Stimulated activated CD4-positive, alpha-beta T cell treated with anti-CD3 and anti-CD28 coated beads, Interleukin-1b, Interleukin-23, amount 100 ng/mL, for 24 hours (primary cell): ENCODE results near the gene SPAAR.
"Not testable (repeated sequence)": the region's sequence is repeated elsewhere in the genome, so short reads cannot be mapped to it uniquely, and the experiment has no call there.

ENCODE experiments used
- DNase-seq, 4 experiments: peaks; one replicate each; pipeline ENCODE4 v3.0.0-alpha.2; 2020; ENCODE audit warnings: low read depth in 4 of 4, low spot score in 1 of 4

SPAAR gene, protein sequence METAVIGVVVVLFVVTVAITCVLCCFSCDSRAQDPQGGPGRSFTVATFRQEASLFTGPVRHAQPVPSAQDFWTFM

DNA sequence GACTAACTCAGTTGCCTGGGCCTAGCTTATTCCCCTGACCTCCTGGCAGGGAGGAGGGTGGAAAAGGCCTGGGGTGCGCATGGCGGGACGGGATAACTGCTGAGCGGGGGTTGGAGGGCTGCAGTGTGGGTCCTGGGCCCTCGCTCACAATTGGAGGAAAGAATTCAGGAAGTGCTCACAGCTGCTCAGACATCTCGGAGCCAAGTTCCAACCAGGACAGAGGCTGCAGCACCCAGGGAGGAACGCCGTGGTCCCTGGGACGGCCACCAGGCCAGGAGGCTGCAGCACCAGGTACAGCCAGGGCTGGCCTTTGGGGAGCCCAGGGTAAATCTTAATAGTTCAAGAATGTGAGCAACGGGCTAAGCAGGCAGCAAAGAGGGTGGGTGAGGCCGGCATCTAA is at the start of gene SPAAR:
TSS of gene SPAAR (plus strand) at position 217 of the 400 bp plus-strand sequence. CDS start 974 bp downstream, outside the sequence.
- DNase-seq, result no peak

DNA sequence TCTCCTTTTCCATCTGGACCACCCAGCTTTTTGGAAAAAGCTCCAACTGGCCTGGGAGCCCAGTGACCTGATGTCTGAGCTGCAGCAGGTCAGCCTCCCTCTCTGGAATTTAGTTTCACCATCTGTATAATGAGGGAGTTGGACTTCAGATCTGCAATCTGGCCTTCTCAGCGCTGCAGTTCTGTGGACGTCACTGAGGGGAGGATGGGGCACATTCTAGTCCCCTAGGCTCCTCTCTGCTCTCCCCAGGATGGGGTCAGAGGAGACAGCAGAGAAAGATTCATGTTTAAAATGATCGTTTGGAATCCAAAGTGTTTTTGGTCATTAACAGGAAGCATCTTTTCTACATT is 49.3 kb upstream of the SPAAR start:
- no peak for DNase-seq

DNA sequence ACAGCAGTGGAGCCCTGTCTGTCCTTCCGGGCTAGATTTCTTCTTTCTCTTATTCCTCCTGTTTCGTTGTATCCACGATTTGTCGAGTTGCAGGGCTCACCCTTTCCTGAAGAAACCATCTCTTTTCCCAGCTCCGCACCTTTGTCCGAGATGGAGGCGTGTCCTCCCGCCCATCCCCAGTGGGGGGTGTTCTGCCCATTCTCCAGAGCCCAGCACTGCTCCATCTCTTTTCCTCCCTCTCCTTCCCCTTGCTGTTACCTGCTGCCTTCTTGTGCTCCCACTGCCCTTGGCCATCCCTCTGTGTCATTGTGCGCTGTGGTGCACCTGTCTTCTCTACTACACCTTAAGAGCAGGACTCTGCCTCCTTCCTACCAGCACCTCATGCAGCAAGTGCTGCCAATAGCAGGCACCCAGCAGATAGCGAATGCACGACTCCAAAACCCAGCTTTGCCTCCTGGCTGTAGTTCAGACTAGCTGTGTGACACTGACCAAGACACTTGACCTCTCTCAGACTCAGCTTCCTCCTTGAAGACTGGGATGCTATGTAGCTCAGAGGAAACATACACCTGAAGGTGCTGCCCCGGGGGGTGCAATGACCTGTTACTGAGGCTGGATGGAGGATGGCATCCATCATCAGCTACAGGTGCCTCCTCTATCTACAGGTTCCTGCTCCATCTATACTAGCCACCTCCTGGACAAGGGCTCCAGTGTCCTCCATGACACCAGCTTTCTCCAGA is 48.0 kb upstream of the SPAAR start:
- DNase-seq, result no peak

DNA sequence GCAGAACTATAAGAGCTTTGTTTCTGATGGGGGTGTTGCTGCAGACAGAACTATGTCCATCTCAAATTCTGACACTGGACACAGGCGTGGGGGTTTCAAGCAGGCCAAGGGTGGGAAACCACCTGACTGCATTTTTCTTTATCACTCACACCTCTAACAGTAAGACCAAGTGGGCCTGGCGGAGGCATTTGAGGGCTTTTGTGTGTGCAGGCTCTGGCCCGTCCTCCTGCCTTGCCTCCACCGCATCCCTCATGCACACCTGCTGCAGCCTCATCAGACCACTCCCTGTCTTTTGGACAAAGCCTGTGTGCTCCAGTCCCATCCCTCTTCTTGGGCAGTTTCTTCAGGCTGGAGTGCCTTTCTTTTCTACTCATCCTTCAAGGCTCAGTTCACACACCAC is 47.0 kb upstream of the SPAAR start:
- DNase-seq, result no peak

DNA sequence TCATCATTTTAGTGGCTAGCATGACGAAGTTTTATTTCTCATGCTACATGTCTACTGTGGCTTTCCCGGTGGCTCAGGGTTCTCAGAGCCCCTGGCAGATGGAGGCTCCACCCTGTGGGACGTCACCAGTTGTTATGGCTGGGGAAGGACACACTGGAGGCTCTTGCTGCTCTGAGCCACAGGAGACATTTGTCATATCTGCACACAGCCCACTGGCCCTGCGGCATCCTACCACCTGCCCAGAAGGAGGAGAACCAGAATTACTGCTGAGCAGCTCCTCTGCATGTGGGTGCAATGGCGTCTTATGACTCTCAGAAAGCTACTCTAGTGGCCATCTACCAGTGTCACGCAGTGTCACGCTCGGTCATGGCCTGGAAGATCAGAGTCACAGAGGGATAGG is 45.7 kb upstream of the SPAAR start:
- DNase-seq, result no peak

DNA sequence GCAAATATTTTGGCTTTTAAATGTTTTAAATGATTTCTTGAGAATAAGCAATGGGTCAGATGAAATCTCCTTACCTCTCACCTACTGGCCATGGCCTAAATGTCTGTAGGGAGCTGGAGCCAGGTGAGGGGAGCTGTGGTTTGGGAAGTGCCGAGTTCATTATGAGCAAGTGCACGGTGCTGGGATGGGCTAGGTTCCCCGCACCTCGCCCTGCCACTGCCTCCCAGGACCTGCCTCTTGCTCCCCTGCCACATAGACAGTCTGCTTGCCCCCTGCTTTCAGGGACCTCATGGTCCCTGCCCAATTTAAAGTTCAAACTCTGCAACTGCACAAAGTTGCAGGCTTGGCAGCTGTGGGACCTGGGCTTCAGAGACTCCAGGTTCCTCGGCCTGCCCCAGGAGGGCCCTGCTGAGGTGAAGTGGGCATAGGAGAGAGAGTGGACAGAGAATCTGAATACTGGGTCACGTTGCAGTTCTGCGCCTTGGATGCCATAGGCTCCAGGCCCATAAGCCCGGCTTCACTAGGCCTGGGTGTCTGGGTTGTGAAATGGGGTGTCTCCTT is 44.5 kb upstream of the SPAAR start:
- DNase-seq, result no peak

DNA sequence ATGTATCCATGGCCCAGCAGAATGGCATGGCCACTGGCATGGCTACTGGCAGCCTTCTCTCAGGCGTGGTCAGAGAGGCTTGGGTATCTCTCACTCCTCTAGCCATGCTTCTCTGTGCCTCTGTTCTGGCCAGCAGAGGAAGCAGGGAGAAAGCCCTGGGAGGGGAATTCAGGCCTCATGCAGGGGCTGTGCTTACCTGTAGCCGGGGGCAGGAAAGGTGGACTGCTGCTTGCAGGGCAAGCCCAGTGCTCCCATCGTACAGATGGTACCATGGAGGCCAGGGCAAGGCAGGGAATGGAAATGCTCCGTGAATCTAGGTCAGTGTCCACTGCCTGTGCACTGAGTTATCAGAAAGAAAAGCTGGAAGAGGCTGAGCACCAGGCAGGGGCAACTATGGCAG is 41.8 kb upstream of the SPAAR start:
- DNase-seq, result no peak

DNA sequence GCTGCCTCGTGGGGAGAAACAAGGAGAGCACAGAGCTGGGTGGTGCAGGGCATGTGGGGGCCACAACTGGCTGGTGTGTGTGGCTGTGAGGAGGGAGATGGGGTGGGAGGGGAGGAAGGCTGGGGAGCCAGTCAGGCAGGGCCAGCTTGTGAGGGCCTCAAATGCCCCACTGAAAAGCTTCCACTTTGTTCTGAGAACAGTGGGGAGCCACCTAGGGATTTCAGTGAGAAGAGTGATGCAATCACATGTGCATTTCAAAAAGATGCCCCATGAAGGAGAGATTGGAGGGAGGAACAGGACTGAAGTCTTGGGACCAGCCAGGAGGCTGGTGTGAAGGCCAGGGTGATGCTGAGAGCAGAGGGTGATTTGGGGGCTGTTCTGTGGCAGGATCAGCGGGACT is 40.4 kb upstream of the SPAAR start:
- no peak for DNase-seq

DNA sequence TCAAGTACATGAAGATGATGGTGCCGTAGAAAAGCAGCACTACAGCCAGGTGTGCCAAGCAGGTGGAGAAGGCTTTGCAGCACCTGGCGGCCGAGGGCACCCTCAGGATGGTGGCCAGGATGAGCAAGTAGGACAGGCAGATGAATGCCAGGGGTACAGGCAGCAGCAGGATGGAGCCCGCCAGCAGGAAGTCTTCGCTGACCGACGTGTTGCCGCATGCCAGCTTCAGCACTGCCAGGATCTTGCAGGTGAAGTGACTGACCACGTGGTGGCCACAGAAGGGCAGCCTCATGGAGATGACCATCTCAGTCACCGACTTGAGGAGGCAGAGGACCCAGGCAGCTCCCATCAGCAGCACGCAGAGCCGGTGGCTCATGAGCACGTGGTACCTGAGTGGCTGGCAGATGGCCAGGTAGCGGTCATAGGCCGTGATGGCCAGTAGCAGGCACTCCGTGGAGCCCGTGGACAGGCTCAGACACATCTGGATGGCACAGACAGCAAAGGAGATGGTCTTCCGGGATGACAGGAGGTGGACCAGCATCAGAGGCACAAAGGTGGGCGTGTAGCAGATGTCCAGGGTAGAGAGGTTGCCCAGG is 39.6 kb upstream of the SPAAR start:
- DNase-seq, result no peak

DNA sequence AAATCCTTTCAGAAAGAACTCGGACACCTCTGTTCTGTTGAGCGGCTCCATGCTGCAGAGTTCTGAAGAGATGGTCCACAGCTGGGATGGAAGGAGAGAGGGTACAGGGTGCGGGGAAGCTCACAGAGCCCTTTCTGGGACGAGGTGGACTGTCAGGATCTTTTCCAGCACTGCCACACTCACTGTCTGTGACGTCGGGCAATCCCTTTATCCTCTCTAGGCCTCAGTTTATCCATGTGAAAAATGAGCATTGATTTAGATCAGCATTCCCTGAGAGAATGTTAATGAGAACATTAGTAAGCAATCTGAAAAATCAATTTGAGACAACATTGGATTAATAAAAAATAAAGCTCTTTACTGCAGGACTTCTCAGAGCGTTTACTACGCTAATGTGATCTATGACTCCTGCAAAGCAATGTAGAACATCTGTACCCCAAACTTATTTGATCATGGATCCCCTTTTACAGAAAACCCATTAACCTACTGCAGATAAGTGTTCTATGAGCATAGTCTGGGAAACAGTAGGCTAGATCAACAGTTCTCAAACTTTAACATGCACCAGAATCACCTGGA is 38.9 kb upstream of the SPAAR start, which contains the start of gene OR13J1:
TSS of gene OR13J1 (minus strand) at position 51 of the 573 bp plus-strand sequence. CDS start at position 51, 0 bp downstream.
- no peak for DNase-seq

DNA sequence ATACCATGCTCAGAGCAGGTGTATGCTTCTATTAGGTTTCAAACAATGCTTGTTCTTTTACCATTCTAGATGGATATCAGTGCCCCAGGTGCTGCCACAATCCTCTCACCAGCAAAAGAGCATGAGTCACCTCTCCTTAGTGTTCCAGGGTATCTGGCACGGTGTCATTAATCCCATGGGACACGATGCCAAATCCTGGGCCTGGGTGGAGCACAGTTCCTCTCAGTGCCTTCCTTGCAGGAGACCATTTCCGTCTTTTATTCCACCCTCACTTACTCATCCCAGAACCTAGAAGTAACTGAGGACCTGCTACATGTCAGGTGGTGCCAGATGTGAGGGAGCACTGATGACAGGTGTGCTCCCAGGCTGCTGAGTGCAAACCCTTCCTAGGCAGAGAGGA is 37.7 kb upstream of the SPAAR start:
- no peak for DNase-seq

DNA sequence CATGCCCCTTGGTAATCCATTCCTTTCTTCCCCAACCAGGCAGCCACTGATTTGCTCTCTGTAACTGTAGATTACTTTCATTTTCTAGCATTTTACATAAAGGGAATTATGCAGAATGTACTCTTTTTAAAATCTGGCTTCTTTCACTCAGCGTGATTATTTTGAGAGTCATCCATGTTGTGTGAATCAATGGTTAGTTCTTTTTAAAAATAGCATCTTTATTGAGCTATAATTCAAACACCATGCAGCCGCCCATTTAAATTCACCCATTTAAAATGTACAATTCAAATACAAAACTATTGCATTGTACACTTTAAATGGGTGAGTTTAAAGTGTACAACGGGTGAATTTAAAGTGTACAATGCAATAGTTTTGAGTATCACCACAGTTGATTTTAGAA is 36.8 kb upstream of the SPAAR start:
- DNase-seq, result no peak

DNA sequence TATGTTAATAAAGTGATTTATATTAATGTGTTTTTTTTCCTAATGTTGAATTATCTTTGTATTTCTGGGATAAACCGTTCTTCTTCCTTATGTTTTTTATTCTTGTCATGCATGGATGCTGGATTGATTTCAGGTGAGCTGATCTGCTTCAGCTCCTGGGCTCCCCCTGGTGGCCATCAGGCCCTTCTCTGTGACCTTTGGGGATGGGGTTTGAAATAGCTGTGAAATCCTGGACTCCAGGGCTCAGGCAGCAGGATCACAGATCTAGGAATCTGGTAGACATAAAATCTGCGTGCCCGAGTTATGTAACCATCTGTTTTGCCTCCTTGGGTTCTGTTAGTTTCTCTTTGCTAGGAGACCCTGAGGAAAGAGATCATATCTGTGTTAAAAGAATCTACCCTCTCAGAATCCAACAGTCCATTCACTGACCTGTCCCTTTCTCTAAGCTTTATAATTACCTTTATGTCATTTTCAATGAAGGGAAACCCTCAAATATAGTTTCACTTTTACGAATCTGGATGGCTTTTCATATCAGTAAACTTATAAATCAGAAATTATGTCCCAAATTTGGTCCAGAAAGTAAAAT is 26.9 kb upstream of the SPAAR start:
- DNase-seq, result peak; percentile 62 to 76 (median 72)

DNA sequence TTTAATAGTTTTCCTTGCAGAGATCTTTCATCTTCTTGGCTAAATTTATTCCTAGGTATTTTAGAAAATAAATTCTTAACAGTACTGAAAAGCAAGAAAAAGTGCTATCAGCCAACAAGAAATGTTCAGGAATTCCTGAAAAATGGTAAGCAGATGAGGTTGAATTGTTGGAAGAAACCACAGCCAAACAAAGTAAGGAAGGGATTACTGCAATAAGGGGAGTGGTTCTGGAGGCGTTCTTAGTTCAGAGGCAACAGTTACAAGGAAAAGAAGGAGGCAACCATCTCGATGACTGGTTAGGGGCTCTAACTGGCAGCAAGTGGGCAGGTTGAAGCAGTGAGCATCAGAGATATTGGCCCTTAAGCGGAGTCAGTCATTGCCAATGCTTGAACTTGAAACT is 26.3 kb upstream of the SPAAR start:
- no peak for DNase-seq

DNA sequence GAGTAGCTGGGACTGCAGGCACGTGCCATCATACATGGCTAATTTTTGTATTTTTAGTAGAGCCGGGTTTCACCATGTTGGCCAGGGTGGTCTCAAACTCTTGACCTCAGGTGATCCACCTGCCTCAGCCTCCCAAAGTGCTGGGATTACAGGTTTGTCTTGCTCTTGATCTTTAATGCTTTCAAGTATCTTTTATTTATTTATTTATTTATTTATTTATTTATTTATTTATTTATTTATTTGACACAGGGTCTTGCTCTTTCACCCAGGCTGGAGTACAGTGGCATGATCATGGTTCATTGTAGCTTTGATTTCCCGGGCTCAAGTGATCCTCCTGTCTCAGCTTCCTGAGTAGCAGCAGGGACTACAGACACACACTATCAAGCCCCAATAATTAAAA is 24.4 kb upstream of the SPAAR start:
- not testable (repeated sequence) for DNase-seq

DNA sequence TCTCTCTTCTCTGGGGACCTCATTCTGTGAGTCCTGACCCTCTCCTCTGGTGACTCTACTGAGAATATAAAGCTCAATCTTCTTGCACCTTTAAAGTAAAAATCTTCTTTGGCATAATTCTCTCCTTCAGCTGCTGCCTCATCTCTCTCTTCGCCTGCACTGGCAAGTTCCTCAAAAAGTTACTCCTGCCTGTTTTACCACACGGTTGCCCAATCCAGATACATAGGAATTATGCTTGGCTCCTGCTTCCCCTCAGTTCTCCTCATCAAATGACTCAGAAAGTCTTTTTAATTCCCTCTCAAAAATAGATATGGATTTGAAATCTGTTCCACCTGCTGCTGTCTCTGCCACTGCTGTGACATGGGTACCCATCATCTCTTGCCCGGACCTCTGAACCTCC is 17.6 kb upstream of the SPAAR start:
- DNase-seq, result no peak

DNA sequence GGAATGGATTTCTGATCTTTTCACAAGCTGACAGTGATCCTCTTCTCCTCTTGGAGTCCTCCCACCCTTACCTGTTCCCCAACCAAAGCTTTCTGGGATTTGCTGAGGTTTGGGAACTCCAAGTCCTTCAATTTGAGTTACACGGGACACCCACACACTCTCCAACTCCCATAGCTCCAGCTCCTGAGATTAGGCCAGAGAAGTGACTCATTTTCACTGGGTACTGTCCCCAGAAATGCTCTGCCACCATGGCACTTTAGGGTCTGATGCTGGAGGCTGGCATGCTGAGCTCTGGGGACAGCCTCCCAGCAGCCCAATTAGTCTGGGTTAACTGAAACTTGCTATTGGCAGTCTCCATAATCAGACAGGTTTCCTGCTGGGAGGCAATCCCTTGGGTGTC is 17.2 kb upstream of the SPAAR start:
- DNase-seq, result no peak

DNA sequence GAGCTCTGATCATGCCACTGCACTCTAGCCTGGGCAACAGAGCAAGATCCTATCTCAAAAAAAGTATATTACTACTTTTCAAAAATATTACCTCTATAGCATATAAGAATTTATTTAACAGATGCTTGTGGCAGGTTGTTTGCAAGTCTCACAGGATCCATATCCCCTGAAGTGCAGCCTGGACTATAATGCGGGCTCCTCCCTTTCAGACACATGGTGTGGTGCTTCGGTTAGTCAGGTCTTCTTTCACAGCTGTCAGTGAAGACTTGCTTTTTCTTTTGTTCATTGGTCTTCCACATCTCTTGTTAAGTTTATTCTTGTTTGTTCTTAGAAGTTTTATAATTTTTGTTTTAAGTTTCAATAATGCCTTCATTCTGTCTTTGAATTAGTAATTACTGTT is 12.7 kb upstream of the SPAAR start:
- no peak for DNase-seq

DNA sequence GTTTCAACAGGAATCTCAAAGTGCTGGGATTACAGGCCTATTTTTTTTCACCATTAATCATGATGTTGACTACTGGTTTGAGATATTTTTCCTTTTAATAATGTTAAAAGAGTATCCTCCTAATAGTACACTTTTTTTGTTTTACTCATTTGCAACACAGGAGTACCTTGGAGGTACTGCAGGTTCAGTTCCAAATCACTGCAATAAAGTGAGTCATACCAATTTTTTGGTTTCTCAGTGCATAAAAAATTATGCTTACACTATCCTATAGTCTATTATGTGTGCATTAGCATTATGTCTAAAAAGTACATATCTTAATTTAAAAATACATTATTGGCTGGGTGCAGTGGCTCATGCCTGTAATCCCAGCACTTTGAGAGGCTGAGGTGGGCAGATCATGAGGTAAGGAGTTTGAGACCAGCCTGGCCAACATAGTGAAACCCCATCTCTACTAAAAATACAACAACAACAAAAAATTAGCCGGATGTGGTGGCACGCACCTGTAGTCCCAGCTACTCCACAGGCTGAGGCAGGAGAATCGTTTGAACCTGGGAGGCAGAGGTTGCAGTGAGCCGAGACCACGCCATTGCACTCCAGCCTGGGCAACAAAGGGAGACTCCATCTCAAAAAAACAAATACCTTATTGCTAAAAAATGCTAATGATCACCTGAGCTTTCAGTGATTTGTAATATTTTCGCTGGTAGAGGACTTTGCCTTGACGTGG is 11.8 kb upstream of the SPAAR start:
- DNase-seq, result not testable (repeated sequence)

DNA sequence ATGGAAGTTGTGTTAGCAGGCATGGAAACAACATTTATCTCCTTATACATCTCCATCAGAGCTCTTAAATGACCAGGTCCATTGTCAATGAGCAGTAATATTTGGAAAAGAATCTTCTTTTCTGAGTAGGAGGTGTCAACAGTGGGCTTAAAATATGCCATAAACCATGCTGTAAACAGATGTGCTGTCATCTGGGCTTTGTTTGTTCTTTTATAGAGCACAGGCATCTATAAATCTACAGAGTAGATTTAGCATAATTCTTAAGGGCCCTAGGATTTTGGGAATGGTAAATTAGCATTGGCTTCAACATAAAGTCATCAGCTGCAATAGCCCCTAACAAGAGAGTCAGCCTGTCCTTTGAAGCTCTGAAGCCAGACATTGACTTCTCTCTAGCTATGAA is 11.0 kb upstream of the SPAAR start:
- DNase-seq, result no peak

DNA sequence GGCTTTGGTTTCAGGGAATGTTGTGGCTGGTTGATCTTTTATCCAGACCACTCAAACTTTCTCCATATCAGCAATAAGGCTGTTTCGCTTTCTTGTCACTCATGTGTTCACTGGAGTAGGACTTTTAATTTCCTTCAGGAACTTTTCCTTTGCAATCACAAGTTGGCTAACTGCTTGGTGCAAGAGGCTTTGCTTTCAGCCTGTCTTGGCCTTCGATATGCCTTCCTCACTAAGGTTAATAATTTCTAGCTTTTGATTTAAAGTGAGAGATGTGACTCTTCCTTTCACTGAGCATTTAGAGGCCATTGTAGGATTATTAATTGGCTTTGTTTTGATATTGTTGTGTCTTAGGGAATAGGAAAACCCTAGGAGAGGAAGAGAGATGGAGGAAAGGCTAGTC is 10.3 kb upstream of the SPAAR start:
- no peak for DNase-seq
